Bronchial epithelial cell (primary cell): Measurements from ENCODE around the gene MICU1. TPM values are rescaled to one million over a fixed set of nuclear protein-coding genes. Genes with fewer than 3 reads are reported as not detected.

ENCODE experiments used
- DNase-seq: peaks from one replicate; pipeline ENCODE4 v3.0.0-alpha.2; 2010; ENCODE audit warnings: low read depth
- FAIRE-seq: peaks from 2 replicates; lab custom pipeline; 2011; peaks lifted over from hg19 to GRCh38; lab: Jason Lieb, UNC
- H3K27me3 ChIP-seq: 2 replicates; pipeline ENCODE4 v1.5.1; 2011; ENCODE audit warnings: low read length; ENCODE audit not compliant: control insufficient read depth, insufficient read depth
- H3K36me3 ChIP-seq: 2 replicates; pipeline ENCODE4 v1.5.1; 2011; ENCODE audit warnings: low read length; ENCODE audit not compliant: control insufficient read depth, insufficient read depth
- H3K4me3 ChIP-seq: 2 replicates; pipeline ENCODE4 v1.5.1; 2011; ENCODE audit warnings: mild to moderate bottlenecking, low read depth, low read length, control low read depth
- CTCF ChIP-seq: IDR thresholded peaks from 2 replicates; pipeline ENCODE4 v1.5.1; 2011; ENCODE audit warnings: mild to moderate bottlenecking, moderate library complexity, low read length, control low read depth, inconsistent platforms; ENCODE audit not compliant: insufficient read depth, severe bottlenecking
- total RNA-seq: library from RNA; depleted of rRNA; stranded (reverse); fragments of >200 nt; gene quantifications from 2 replicates; pipeline ENCODE4 v1.2.1, GENCODE V29; 2014

MICU1 gene
- total RNA-seq, 1 donor from 2014 or later = 20.8 TPM

GRCh38 chr10:72625276-72625607, 637 bp downstream of the MICU1 start:
- TF ChIP-seq CTCF = no peak
- peak overlapping the region; percentile 98 for H3K4me3 ChIP-seq
- FAIRE-seq (no peak), DNase-seq (no peak)
- H3K36me3 ChIP-seq = no peaks in the 10 kb centered on the region
- no peaks in the 10 kb centered on the region for H3K27me3 ChIP-seq

- Histone ChIP-seq H3K36me3 (no peaks in the 10 kb centered on the region), H3K27me3 (no peaks in the 10 kb centered on the region), H3K4me3 (no peak overlapping the region)
- FAIRE-seq = no peak
- DNase-seq = no peak
- TF ChIP-seq CTCF = no peak
Observed at GRCh38 chr10:72622271-72622670, 3.6 kb downstream of the MICU1 start.

- no peaks in the 10 kb centered on the region for H3K36me3 ChIP-seq
- DNase-seq = no peak
- no peak for TF ChIP-seq CTCF
- no peaks in the 10 kb centered on the region for H3K27me3 ChIP-seq
- H3K4me3 ChIP-seq = no peak overlapping the region
- FAIRE-seq = no peak
Observed at GRCh38 chr10:72616716-72617115, 9.2 kb downstream of the MICU1 start.

GRCh38 chr10:72615970-72616369, 9.9 kb downstream of the MICU1 start:
- no peak overlapping the region for H3K4me3 ChIP-seq
- no peak for DNase-seq
- no peak for FAIRE-seq
- no peak for TF ChIP-seq CTCF
- no peaks in the 10 kb centered on the region for H3K36me3 ChIP-seq
- H3K27me3 ChIP-seq = no peaks in the 10 kb centered on the region

GRCh38 chr10:72612203-72612826, 13.6 kb downstream of the MICU1 start:
- TF ChIP-seq CTCF = no peak
- FAIRE-seq (no peak), DNase-seq (peak; percentile 10)
- no peaks in the 10 kb centered on the region for H3K36me3 ChIP-seq
- H3K27me3 ChIP-seq = no peaks in the 10 kb centered on the region
- no peak overlapping the region for H3K4me3 ChIP-seq

- no peak for TF ChIP-seq CTCF
- no peak for FAIRE-seq
- DNase-seq = no peak
- Histone ChIP-seq H3K4me3 (no peak overlapping the region), H3K27me3 (no peaks in the 10 kb centered on the region), H3K36me3 (no peaks in the 10 kb centered on the region)
Observed at GRCh38 chr10:72611783-72612182, 14.1 kb downstream of the MICU1 start.
